ENCODE data around the gene NDST3.
A peak's percentile ranks its signal among the peaks of the same experiment; 100 is the strongest.

NDST3 gene

DNA sequence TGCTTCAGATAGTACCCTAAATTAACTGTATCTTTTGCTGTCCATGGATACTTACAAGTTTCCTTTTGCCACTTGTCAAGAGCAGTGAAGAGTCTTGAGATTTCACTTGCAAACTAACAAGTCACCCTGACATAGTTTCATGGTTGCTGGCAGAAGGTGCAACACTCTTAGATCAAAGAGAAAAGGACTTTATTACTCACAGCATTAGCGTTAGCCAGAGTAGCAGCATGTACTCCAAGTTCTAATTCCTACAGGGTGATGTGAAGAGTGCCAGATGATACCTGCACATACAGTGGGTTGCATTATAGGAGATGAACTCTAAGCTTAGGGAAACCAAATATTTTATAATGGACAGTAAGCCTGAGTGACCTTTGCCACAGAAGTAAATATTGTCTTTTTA lies 47.9 kb downstream of the NDST3 start:
- DNase-seq = no peak

DNA sequence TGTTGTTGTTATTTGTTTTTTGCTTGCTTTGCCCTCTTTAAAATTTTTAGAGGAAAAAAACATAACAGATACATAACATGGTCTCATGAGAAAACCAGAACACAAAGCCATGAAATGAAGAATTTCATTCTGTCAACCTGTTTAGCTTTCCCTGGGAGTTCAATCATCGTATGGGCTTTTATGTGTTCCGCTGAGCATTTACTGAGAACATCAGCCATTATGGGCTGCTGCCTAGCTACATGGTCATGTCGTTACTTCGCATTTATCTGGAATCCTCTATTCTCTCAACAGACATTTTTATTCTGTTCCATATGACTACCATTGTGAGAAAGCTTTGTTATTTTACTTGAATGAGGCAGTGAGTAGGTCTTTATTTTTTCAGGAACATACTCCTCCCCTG lies 51.4 kb downstream of the NDST3 start:
- no peak for DNase-seq

DNA sequence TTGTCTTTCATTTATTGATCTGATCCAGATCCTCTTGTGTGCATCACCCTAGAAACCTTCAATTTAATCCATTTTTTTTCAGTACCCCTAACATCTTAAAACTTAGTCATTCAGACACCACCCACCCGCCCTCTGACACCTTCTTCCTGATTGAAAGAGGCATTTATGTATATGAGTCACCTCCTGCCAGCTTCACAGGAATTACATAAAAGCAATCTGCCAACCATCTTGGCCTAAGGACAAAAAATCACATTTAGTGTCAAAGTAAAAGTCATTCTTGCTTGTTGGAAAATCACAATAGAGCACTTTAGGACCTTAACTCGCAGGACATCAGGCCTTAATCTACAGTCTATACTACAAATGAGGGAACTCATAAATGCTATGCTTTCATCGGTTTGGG lies 52.1 kb downstream of the NDST3 start:
- peak in 1 of 2 experiments; percentile 18 for DNase-seq

DNA sequence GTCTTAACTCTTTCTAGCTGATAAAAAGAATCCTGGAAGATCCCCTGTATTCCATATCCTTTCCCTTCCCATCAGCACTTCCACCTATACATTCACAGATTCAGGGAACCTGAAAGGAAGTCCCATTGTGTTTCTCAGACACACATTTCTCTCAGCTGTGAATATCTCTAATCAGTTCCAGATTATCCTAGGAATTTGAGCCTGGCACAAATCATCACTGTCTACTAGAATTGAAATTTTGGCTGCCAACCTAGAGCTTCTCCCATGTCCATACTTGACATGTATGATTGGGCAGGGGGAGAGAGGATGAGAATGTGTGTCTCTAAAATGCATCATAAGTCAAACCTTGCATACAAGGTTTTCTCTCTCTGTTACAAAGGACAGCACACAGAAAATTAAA lies 53.1 kb downstream of the NDST3 start:
- DNase-seq = no peak

DNA sequence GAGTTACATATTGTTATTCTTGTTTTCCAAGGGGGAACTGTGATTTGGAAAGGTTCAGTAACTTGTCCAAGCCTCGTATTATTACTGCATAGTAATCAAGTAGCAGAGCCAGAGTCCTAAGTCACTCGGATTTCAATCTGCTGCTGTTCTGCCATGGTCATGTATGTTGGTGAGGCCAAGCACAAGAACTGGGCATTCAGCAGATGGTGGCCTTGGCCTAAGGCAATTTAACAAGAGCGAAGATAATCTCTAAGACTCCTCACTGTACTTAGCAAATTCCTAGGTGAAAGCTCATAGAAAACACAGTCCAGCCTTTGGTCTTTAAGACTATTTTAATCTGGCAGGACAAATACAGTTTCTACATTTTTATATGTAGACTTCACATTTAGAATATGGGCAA lies 64.8 kb downstream of the NDST3 start:
- no peak for DNase-seq

DNA sequence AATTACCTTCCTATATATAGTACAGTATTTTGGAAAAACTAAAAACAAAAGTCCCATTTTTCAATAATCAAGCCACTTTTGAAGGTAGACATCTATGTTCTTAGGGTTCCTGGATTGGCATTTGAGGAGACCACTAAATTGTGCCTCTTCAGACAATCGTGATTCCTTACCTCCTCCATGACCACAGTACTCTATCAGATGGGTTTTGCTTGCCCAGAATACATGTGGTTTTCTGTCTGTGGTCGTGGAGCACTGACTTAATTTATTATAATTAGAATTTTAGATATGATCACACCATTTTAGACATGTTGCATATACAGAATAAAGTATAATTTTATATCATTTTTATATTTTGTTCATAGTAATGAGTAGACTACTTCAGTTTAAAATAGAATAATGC lies 67.9 kb downstream of the NDST3 start:
- DNase-seq = no peak

DNA sequence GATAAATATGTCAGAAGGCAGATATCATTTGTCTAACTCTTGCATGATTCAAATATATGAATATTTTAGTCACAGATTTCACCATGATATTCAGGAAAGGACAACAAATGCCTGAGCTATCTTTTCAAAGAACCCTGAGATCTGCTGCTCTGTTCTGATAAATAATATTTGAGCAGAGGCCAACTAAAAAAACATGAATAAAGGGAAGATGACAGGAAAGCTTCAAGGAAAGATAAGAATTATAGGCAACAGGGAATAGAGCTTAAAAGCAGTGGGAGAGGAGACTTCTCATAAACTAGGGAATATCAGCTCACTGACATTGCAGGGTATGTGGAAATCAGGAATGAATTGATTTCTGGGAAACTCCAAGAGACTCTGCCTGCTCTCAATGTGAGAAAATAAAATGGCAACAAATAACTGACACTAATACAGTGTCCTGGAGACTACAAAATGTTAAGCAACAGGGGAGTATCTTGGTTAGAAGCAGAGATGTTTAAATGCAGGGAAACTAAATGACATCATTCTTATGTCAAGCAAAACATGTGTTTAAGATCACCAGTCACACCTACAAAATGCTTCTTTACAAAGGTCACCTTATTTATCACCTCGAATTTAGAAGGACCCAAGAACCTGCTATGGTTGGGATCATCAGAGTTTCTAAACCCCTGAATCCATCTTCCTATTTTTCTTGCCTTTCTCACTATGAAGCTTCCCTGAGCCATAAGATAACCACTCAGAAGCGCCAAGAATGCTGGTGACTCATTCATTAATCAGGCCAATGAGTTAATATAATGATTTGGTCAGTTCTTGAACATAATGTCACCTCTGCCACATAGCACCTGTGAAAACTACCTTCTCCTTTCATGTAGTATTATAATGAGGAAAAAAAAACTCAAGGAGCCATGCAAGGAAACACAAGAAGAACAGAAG lies 78.1 kb downstream of the NDST3 start:
- no peak for DNase-seq

DNA sequence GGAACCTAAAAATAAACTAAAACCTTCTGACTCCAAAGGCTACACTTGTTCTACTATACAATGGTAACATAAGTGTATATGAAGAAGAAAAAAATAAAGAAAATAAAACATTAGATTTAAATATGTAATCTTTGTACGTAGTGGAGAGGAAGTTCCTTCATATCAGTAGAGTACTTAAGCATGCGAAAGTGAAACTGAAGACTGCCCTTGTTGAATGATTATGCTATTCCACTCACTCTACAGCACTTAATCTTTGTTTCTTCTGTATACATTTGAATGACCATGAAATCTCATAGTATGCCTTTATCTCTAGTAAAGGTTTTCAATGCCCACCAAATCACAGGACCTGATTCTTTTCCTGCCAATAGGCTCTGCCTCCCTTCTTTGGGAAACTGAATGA lies 78.9 kb downstream of the NDST3 start:
- no peak for DNase-seq

DNA sequence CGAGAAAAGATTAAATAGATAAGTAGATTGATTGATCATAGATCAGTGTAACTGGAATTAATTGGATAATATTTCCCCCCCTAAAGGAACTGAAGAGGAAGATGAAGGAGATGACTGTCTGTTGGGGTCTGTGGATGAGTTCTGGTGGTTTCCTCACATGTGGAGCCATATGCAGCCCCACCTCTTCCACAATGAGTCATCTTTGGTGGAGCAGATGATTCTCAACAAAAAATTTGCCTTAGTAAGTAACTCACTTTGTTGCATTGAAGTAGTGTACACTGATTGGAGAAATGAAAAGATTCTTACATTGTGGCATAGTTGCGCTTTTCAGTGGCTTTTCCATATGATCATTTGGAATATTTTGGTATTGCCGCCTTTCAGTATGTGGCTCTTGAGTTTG lies 80.4 kb downstream of the NDST3 start:
- no peak for DNase-seq

DNA sequence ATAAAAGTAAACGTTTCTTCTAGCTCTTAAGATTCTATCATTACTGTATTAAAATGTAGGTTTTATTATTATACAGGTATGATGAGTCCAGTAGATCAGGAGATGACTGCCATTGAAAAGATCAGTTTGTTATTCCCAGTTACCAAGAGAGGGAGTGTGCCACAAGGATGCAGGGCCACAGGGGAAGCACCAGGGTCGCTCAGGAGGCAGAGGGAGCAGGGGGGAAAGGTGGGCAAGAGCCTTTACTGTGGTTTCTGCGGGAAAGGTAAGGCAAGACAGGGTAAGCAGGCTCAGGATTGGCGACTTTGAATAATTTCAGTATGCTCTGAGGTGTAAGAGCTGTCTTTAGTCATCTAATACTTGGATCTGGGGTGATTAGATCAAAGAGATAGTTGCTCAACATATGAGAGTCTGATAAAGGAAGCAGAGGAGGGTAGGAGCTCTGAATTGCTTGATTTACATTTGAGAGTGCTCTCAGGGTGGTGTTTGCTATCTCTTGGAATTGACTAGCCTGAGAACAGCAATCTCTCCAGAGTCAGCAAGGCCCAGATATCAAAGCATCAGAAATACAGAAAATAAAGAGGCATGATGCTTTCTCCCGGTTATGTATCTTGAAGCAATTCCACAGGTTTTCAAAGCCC lies 86.0 kb downstream of the NDST3 start:
- DNase-seq = no peak

DNA sequence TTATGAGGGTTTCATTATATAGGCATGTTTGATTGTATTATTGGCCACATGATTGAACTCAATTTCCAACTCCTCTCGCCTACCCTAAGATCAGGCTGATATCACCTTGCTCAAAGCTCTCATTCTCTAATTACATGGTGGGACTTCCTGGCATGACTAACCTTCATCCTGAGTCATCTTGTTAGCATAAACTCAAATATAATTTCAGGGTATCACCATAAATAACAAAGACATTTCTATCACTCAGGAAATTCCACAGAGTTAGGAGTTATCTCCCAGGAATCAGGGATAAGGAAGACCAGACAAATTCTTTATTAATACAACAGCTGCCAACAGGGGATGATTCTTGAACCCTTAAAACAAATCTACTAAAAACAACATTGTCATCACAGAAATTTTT lies 90.7 kb downstream of the NDST3 start:
- DNase-seq = no peak

DNA sequence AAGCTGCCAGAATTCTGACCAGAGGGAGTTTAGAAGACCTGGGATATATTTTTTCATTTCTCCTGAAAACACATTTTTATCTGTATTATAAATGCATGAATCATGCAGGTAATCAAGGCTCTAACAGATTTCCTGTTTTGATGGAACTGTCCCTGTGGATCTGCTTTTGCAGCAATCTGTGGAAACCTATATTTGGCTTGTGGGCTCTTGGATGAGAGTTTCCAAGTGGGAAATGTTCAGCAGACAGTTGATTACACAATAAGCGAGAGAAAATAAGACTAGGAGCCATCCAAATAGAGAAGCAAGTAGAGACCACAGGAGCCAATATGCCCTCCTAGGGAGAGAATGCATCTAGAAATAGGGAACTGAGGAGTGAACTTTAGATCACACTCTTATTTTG lies 105.0 kb downstream of the NDST3 start:
- no peak for DNase-seq

DNA sequence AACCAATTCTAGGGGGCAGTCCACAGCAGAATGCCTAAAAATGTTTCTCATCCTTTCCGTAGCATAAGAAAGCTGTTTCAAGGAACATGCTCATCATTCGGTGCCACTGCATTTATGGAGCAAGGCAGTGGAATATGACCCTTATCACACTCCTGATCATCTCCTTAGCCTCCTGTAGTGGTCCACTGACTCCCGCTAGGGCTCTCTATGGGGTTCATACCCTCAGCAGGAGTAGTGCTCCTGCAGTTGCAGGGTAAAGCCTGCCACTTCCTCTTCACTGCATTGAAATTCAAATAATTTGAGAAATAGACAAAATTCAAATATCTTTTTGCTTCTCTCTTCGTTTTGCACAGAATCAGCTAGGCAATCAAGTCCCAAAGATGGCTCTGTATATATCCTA lies 107.0 kb downstream of the NDST3 start:
- DNase-seq = no peak

DNA sequence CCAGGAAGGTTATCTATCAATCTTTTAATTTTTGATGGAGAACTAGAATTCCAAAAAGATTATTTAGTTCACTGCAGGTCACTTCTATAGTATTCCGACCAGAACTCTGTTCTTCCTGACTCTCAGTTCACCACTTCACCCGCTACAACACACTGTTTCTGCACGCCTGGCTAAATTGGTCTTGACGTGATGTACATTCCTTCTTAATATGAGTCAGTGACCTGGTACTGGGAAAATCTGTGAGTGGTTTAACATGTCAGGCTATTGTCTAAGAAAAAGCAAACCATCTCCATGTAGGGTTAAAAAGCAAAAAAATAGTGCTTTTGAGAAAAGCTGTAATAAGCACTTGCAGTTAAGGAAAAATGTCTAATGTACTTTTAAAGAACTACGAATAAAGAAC lies 120.4 kb downstream of the NDST3 start:
- no peak for DNase-seq

DNA sequence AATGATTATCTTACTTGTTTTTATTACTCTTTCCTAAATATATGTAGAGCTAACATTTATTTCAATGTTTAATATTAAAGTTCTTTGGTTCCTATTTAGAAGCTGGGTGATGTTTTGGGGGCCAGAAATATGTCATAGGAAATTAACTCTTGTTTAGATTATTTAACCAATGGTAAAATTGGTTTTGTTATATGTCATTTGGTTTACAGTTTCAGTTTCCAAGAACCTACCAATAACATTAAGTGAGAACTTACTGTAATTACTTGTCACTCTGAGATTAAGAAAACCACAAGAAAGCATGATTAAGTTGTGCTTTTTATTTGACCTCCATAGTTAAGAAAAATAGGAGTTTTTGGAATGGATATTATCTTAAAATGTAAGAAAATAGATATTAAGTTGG lies 121.2 kb downstream of the NDST3 start:
- DNase-seq = no peak

DNA sequence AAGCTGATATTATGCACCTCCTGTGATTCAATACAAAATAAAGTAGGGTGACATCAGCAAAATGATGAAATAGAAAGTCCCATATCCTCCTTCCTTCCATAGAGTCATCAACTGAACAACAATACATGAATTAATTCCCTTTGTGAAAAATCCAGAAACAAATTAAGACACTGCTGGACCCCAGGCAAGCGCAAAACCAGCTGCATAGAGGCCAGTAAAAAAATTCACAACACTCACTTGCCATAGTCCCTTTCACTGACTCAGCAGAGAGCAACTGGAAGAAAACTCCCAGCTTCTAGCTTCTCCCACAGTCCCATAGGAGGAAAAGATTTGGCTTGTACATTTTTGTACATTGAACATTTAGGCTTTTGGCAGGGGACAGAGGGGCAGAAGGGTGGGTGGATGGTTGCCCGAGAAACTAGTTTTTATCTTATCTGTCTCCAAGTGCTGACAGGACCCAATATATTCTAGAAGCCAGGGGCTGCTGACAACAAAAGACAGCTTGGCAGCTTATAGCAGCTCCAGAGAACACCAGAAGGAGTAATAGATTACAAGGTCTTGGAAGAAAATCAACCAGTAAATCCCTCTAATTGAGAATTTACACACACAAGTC lies 124.6 kb downstream of the NDST3 start:
- no peak for DNase-seq

DNA sequence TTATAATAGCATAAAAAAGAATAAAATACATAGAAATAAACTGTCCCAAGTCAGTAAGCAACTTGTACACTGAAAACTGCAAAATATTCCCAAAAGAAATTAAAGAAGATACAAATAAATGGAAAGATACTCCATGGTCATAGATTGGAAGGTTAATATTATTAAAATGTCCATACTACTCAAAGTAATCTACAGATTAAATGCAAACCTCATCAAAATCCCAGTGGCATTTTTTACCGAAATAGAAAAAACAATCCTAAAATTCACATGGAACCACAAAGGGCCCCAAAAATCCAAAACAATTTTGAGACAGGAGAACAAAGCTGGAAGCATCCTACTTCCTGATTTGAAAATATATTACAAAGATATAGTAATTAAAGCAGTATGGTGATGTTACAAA lies 133.0 kb downstream of the NDST3 start:
- DNase-seq = no peak

DNA sequence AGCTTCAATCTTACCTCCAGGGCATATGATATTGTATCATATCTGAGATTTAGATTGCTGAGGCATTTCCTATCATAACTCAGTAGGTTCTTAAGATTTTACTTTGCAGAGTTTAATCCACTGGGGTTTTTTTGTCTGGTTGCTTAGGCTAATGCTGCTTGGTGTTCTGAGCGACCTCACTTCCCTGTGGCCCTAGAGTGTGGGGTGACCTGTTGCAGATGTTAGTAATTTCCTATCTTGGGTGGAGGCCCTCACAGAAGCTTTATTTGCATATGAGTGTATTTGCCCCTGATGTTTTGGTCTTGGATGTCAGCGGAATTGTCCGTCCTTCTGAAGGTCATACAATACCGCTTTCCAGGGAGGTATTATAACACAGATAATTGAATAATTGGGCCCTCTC lies 137.1 kb downstream of the NDST3 start:
- DNase-seq = no peak

DNA sequence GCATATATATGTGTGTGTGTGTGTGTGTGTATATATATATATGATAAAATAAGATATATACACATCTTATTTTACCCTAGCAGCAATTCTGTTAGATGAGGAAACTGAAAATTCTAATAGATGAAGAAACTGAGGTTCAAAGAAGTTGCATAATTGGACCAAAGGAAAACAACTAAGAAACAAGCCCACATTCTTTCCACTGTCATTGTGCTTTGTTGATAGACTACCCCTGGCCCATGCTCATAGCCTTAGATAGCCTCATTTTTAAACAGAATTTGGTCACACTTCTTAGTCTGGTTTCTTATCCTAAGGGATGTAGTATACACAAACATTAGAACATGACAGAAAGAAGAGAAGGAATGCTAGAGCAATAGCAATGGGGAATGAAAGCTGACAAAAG lies 138.8 kb downstream of the NDST3 start:
- no peak for DNase-seq

DNA sequence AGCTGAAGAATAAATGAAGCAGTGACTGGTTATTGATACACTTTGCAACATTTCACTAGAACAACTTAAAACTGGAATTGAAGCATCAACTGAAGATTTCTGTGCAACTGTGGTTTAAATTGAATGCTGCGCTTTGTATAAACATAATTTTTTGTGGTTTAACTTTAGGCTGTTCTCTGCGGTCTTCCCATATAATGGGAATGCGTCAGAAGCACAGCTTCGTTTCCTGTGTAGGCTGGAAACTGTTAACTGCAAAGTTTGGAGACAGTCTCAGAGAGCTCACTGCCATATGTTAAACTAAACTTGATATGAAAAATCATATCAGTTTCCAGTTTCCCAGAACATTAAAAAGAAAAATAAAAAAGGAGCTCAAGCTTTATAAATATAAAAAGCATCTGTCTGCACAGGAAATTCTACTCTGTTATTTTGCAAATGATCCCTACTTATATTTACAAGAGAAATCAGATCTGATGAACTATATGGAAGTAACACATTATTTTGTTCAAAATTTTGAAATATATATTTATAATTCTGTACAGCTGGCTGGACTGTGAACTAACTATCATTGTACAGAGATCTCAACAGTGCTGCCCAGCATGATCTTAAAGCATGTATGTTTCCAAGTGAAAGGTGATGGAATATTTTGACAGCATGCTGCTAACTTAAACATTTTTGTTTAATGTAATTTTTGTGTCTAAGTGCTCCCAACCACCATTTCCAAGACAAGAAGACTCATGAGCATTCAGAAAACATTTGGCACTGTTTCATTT lies 139.9 kb downstream of the NDST3 start:
- DNase-seq = no peak

DNA sequence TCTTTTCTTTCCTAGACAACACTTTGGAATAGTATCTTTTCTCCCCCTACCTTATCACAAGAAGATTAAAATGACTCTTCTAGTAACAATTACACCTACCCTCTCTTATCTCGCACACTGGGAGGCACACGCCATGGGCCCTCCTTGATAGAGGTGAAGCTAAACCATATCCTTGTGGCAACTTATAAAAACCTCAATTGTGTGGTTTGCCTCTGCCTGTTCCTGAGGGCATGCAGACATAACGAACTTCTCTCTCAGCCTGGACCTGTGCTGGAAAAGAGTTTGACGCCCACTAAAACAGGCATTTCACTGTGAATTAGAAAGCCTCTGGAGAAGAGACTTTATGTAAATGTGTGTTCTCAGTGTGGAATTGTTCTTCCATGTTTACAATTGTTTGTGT lies 141.2 kb downstream of the NDST3 start:
- no peak for DNase-seq

DNA sequence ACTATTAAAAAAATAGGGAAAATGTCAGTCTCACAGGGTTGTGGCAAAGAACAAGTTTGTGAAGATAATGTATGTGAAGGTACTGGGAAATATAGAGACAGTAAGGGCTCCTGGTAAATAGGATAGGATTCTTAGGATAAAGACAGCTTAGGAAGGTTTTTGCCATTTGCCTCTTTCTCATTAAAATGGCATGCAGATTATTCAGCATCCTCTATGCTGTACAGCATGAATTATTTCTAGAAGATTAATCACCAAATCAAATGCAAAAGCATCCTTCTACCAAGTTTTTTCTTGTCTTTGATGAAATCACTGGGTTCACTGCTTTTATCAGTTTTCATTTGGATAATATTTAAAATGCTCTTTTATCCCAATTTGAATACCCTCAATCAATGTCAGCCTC lies 142.8 kb downstream of the NDST3 start:
- DNase-seq = no peak

DNA sequence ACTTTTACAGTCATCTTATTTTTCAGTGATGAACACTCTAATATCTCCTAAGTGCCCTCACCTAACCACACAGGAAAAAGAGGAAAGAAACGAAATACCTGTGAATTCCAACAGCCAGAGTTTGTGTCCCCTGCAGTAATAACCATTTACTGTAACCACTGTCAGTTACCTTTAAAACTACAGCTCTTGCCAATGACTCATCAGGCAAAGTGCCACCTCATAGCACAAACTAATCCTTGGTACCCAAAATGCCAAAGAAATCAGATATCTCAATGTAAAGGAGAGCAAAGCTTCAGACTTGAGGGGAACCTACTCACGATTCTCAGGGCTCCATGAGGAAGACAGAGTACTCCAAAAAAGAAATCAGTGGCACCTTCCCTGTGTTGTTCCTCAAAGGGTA lies 146.5 kb downstream of the NDST3 start:
- DNase-seq = no peak
